GM23338 (cell line): ENCODE data around the gene OXCT1. TPM values are rescaled to one million over a fixed set of nuclear protein-coding genes. Genes with fewer than 3 reads are reported as not detected.

Experiments
- ATAC-seq: fragments of 200-7000 bp; cut with Tn5 transposase; 3 replicates; pipeline ENCODE4 v1.9.1; 2020
- DNase-seq: peaks from one replicate; pipeline ENCODE4 v3.0.0-alpha.2; 2015; ENCODE audit warnings: low spot score
- H2AFZ ChIP-seq: fragments of 200-600 bp; sonication (generic); 2 replicates; pipeline ENCODE4 v1.8.0; 2016; ENCODE audit warnings: antibody characterized with exemption, mild to moderate bottlenecking, moderate library complexity
- H3F3A ChIP-seq: fragments of 200-600 bp; sonication (generic); replicated peaks from 2 replicates; pipeline ENCODE4 v1.8.0; 2017; ENCODE audit warnings: antibody characterized with exemption, mixed run types, low read depth
- H3K27ac ChIP-seq: fragments of 200-600 bp; sonication (generic); 2 replicates; pipeline ENCODE4 v1.6.1; 2016; ENCODE audit warnings: low read depth
- H3K27me3 ChIP-seq: fragments of 200-600 bp; sonication (generic); 2 replicates; pipeline ENCODE4 v1.8.0; 2016; ENCODE audit warnings: mild to moderate bottlenecking, mixed run types, moderate library complexity; ENCODE audit not compliant: insufficient read depth
- H3K36me3 ChIP-seq: fragments of 200-600 bp; sonication (generic); 2 replicates; pipeline ENCODE4 v1.8.0; 2016; ENCODE audit warnings: mild to moderate bottlenecking; ENCODE audit not compliant: insufficient read depth
- H3K4me1 ChIP-seq: fragments of 200-600 bp; sonication (generic); 2 replicates; pipeline ENCODE4 v1.8.0; 2016; ENCODE audit warnings: mild to moderate bottlenecking, moderate library complexity; ENCODE audit not compliant: insufficient read depth
- H3K4me2 ChIP-seq: fragments of 200-600 bp; sonication (generic); 2 replicates; pipeline ENCODE4 v1.7.1; 2017; ENCODE audit warnings: mixed run types
- H3K4me3 ChIP-seq: fragments of 200-600 bp; sonication (generic); 2 replicates; pipeline ENCODE4 v1.6.1; 2016; ENCODE audit warnings: mixed run types
- H3K79me2 ChIP-seq: fragments of 200-600 bp; sonication (generic); replicated peaks from 2 replicates; pipeline ENCODE4 v1.8.0; 2017; ENCODE audit warnings: mild to moderate bottlenecking; ENCODE audit not compliant: insufficient read depth
- H3K9me2 ChIP-seq: fragments of 200-600 bp; sonication (generic); 2 replicates; pipeline ENCODE4 v1.8.0; 2017; ENCODE audit not compliant: insufficient read depth
- H4K20me1 ChIP-seq: fragments of 200-600 bp; sonication (generic); replicated peaks from 2 replicates; pipeline ENCODE4 v1.8.0; 2017; ENCODE audit warnings: mild to moderate bottlenecking; ENCODE audit not compliant: insufficient read depth
- H3K27ac Mint-ChIP-seq: 2 replicates; pipeline ENCODE4 v1.8.0; 2020; ENCODE audit warnings: inconsistent platforms, mild to moderate bottlenecking, moderate library complexity, mixed read lengths
- H3K27me3 Mint-ChIP-seq: 3 replicates; pipeline ENCODE4 v1.8.0; 2022; ENCODE audit warnings: low read depth, mild to moderate bottlenecking, moderate library complexity, mixed read lengths, inconsistent platforms; ENCODE audit not compliant: insufficient read depth, poor library complexity
- H3K36me3 Mint-ChIP-seq: 3 replicates; pipeline ENCODE4 v1.8.0; 2021; ENCODE audit warnings: low read depth, mild to moderate bottlenecking, inconsistent platforms, moderate library complexity, mixed read lengths
- H3K4me1 Mint-ChIP-seq: 3 replicates; pipeline ENCODE4 v1.8.0; 2020; ENCODE audit warnings: mild to moderate bottlenecking, inconsistent platforms, mixed read lengths
- H3K4me3 Mint-ChIP-seq: 3 replicates; pipeline ENCODE4 v1.8.0; 2021; ENCODE audit warnings: moderate library complexity, mild to moderate bottlenecking, inconsistent platforms, mixed read lengths
- H3K9me3 Mint-ChIP-seq: 3 replicates; pipeline ENCODE4 v1.8.0; 2020; ENCODE audit warnings: moderate library complexity, mild to moderate bottlenecking, inconsistent platforms, mixed read lengths
- NANOG ChIP-seq: IDR thresholded peaks from 2 replicates; pipeline ENCODE4 v1.6.1; 2016; ENCODE audit warnings: antibody characterized with exemption, borderline replicate concordance
- ZNF331 ChIP-seq: fragments of 250-450 bp; sonication (Bioruptor Pico); IDR thresholded peaks from 2 replicates; pipeline ENCODE4 v1.5.0; 2020; ENCODE audit warnings: low read depth, mild to moderate bottlenecking, moderate library complexity
- polyA plus RNA-seq: library from polyadenylated mRNA; unstranded; fragments of >200 nt; fragmentation: Nextera tagmentation; extraction: Ambion mirVana; gene quantifications from 2 replicates; pipeline ENCODE4 v1.2.1, GENCODE V29; 2016
- total RNA-seq: library from RNA; depleted of rRNA; stranded (reverse); fragments of >200 nt; shearing (Covaris generic); gene quantifications from 2 replicates; pipeline ENCODE4 v1.2.3, GENCODE V29; 2014
- TF ChIP-seq, protein P1 (sequence below): IDR thresholded peaks from one replicate; pipeline ENCODE4 v1.6.1; 2018; ENCODE audit warnings: antibody characterized with exemption; ENCODE audit not compliant: unreplicated experiment
- TF ChIP-seq, protein P2 (sequence below): fragments of 250-450 bp; sonication (Bioruptor Pico); IDR thresholded peaks from 2 replicates; pipeline ENCODE4 v1.5.0; 2020; ENCODE audit warnings: mild to moderate bottlenecking, moderate library complexity

OXCT1 gene
- total and polyA plus RNA-seq, 2 experiments from 2014 or later: 11.6 to 37.0 TPM

DNA sequence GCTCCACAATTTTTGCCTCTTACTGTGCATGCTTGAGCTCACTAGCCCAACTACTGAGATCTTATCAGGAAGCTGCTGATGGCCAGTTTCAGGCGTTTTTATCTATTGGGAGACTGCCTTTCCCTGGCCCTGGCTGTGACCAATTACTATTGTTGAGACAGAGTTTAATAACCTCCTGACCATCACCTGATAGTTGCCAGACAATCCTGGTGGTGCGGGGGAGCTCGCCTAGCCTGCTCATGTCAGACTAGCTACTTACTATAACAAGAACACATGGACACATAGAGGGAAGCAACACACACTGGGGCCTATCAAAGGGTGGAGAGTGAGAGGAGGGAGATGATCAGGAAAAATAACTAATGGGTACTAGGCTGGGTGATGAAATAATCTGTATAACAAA, 13.0 kb upstream of the OXCT1 start:
- Histone ChIP-seq H3F3A (no peaks in the 10 kb centered on the region), H3K9me2 (peaks cover 4% of the 10 kb centered on the region; the same call in 1 of the 2 replicates), H3K4me3 (no peak overlapping the region), H3K36me3 (peaks cover 4% of the 10 kb centered on the region; the same call in 1 of the 2 replicates), H4K20me1 (no peaks in the 10 kb centered on the region), H3K27ac (no peak overlapping the region), H3K4me1 (no peaks in the 10 kb centered on the region), H2AFZ (no peak overlapping the region), H3K79me2 (no peaks in the 10 kb centered on the region), H3K4me2 (no peak overlapping the region), H3K27me3 (no peaks in the 10 kb centered on the region)
- Mint-ChIP-seq H3K27me3 (no peaks in the 10 kb centered on the region), H3K36me3 (peaks cover 6% of the 10 kb centered on the region; the same call in 1 of the 3 replicates), H3K4me1 (no peaks in the 10 kb centered on the region), H3K4me3 (no peak overlapping the region), H3K27ac (no peak overlapping the region), H3K9me3 (peaks cover 23% of the 10 kb centered on the region; the same call in 2 of the 3 replicates)
- DNase-seq (no peak), ATAC-seq (no peak)
- TF ChIP-seq, protein P1, sequence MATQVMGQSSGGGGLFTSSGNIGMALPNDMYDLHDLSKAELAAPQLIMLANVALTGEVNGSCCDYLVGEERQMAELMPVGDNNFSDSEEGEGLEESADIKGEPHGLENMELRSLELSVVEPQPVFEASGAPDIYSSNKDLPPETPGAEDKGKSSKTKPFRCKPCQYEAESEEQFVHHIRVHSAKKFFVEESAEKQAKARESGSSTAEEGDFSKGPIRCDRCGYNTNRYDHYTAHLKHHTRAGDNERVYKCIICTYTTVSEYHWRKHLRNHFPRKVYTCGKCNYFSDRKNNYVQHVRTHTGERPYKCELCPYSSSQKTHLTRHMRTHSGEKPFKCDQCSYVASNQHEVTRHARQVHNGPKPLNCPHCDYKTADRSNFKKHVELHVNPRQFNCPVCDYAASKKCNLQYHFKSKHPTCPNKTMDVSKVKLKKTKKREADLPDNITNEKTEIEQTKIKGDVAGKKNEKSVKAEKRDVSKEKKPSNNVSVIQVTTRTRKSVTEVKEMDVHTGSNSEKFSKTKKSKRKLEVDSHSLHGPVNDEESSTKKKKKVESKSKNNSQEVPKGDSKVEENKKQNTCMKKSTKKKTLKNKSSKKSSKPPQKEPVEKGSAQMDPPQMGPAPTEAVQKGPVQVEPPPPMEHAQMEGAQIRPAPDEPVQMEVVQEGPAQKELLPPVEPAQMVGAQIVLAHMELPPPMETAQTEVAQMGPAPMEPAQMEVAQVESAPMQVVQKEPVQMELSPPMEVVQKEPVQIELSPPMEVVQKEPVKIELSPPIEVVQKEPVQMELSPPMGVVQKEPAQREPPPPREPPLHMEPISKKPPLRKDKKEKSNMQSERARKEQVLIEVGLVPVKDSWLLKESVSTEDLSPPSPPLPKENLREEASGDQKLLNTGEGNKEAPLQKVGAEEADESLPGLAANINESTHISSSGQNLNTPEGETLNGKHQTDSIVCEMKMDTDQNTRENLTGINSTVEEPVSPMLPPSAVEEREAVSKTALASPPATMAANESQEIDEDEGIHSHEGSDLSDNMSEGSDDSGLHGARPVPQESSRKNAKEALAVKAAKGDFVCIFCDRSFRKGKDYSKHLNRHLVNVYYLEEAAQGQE: no peak
- TF ChIP-seq ZNF331 (no peak), NANOG (no peak)
- TF ChIP-seq, protein P2, sequence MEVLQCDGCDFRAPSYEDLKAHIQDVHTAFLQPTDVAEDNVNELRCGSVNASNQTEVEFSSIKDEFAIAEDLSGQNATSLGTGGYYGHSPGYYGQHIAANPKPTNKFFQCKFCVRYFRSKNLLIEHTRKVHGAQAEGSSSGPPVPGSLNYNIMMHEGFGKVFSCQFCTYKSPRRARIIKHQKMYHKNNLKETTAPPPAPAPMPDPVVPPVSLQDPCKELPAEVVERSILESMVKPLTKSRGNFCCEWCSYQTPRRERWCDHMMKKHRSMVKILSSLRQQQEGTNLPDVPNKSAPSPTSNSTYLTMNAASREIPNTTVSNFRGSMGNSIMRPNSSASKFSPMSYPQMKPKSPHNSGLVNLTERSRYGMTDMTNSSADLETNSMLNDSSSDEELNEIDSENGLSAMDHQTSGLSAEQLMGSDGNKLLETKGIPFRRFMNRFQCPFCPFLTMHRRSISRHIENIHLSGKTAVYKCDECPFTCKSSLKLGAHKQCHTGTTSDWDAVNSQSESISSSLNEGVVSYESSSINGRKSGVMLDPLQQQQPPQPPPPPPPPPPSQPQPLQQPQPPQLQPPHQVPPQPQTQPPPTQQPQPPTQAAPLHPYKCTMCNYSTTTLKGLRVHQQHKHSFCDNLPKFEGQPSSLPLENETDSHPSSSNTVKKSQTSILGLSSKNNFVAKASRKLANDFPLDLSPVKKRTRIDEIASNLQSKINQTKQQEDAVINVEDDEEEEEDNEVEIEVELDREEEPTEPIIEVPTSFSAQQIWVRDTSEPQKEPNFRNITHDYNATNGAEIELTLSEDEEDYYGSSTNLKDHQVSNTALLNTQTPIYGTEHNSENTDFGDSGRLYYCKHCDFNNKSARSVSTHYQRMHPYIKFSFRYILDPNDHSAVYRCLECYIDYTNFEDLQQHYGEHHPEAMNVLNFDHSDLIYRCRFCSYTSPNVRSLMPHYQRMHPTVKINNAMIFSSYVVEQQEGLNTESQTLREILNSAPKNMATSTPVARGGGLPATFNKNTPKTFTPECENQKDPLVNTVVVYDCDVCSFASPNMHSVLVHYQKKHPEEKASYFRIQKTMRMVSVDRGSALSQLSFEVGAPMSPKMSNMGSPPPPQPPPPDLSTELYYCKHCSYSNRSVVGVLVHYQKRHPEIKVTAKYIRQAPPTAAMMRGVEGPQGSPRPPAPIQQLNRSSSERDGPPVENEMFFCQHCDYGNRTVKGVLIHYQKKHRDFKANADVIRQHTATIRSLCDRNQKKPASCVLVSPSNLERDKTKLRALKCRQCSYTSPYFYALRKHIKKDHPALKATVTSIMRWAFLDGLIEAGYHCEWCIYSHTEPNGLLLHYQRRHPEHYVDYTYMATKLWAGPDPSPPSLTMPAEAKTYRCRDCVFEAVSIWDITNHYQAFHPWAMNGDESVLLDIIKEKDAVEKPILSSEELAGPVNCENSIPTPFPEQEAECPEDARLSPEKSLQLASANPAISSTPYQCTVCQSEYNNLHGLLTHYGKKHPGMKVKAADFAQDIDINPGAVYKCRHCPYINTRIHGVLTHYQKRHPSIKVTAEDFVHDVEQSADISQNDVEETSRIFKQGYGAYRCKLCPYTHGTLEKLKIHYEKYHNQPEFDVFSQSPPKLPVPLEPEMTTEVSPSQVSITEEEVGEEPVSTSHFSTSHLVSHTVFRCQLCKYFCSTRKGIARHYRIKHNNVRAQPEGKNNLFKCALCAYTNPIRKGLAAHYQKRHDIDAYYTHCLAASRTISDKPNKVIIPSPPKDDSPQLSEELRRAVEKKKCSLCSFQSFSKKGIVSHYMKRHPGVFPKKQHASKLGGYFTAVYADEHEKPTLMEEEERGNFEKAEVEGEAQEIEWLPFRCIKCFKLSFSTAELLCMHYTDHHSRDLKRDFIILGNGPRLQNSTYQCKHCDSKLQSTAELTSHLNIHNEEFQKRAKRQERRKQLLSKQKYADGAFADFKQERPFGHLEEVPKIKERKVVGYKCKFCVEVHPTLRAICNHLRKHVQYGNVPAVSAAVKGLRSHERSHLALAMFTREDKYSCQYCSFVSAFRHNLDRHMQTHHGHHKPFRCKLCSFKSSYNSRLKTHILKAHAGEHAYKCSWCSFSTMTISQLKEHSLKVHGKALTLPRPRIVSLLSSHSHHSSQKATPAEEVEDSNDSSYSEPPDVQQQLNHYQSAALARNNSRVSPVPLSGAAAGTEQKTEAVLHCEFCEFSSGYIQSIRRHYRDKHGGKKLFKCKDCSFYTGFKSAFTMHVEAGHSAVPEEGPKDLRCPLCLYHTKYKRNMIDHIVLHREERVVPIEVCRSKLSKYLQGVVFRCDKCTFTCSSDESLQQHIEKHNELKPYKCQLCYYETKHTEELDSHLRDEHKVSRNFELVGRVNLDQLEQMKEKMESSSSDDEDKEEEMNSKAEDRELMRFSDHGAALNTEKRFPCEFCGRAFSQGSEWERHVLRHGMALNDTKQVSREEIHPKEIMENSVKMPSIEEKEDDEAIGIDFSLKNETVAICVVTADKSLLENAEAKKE (CRISPR knock-in tag): no peak
